HepG2 (cell line): ENCODE results near the gene DCLRE1C. TPM values are rescaled to one million over a fixed set of nuclear protein-coding genes. Genes with fewer than 3 reads are reported as not detected.

Experiments
- ADNP ChIP-seq: sonication (generic); formaldehyde crosslinking; IDR thresholded peaks from 2 replicates; pipeline ENCODE4 v1.4.0; 2020; ENCODE audit warnings: missing genetic modification reagents
- EHMT2 ChIP-seq: fragments of 200-600 bp; sonication (generic); IDR thresholded peaks from 2 replicates; pipeline ENCODE4 v1.7.0; 2017; ENCODE audit warnings: antibody characterized with exemption, low read depth, low read length, borderline replicate concordance
- ELF3 ChIP-seq: IDR thresholded peaks from 2 replicates; pipeline ENCODE4 v1.6.1; 2016; ENCODE audit warnings: missing genetic modification reagents, missing compliant biosample characterization
- FOXK2 ChIP-seq: fragments of 450-650 bp; IDR thresholded peaks from 2 replicates; pipeline ENCODE4 v1.6.1; 2016
- FOXP1 ChIP-seq, 2 experiments: fragments of 450-650 bp in 1 of 2; IDR thresholded peaks; 2 replicates each; pipeline ENCODE4 v1.6.1; 2017 to 2018; ENCODE audit warnings: antibody characterized with exemption in 1 of 2
- HDAC6 ChIP-seq: fragments of 200-600 bp; sonication (generic); IDR thresholded peaks from 2 replicates; pipeline ENCODE4 v1.7.0; 2017; ENCODE audit warnings: mild to moderate bottlenecking, antibody characterized with exemption, low read length, low read depth
- KDM6A ChIP-seq: IDR thresholded peaks from 2 replicates; pipeline ENCODE4 v1.6.1; 2016; ENCODE audit warnings: low read depth
- KMT2A ChIP-seq: sonication (generic); formaldehyde crosslinking; IDR thresholded peaks from 2 replicates; pipeline ENCODE4 v1.4.0; 2020; ENCODE audit warnings: missing genetic modification reagents
- MTF2 ChIP-seq: sonication (generic); formaldehyde crosslinking; IDR thresholded peaks from 2 replicates; pipeline ENCODE4 v1.5.0; 2020; ENCODE audit warnings: missing genetic modification reagents, borderline replicate concordance
- NFYB ChIP-seq: sonication (generic); formaldehyde crosslinking; IDR thresholded peaks from 2 replicates; pipeline ENCODE4 v1.4.0; 2020; ENCODE audit warnings: missing genetic modification reagents
- PTBP1 ChIP-seq: fragments of 200-400 bp; formaldehyde crosslinking; IDR thresholded peaks from 2 replicates; pipeline ENCODE4 v1.6.1; 2018; ENCODE audit warnings: low read length, low read depth; ENCODE audit not compliant: poor library complexity, severe bottlenecking
- ZNF180 ChIP-seq: sonication (generic); formaldehyde crosslinking; IDR thresholded peaks from 2 replicates; pipeline ENCODE4 v1.4.0; 2020; ENCODE audit warnings: low read depth, missing genetic modification reagents, borderline replicate concordance
- ZNF251 ChIP-seq: sonication (generic); formaldehyde crosslinking; IDR thresholded peaks from 2 replicates; pipeline ENCODE4 v1.9.0; 2021; ENCODE audit warnings: mild to moderate bottlenecking, missing genetic modification reagents
- ZNF260 ChIP-seq: sonication (generic); formaldehyde crosslinking; IDR thresholded peaks from 2 replicates; pipeline ENCODE4 v1.4.0; 2020; ENCODE audit warnings: missing genetic modification reagents, low read depth, mild to moderate bottlenecking, borderline replicate concordance
- ZNF274 ChIP-seq: sonication (generic); formaldehyde crosslinking; IDR thresholded peaks from 2 replicates; pipeline ENCODE4 v1.5.1; 2020; ENCODE audit warnings: mild to moderate bottlenecking, missing genetic modification reagents
- ZNF567 ChIP-seq: sonication (generic); formaldehyde crosslinking; IDR thresholded peaks from 2 replicates; pipeline ENCODE4 v1.8.1; 2023; ENCODE audit warnings: mild to moderate bottlenecking, missing genetic modification reagents, borderline replicate concordance
- ZNF672 ChIP-seq: sonication (generic); formaldehyde crosslinking; IDR thresholded peaks from 2 replicates; pipeline ENCODE4 v1.8.1; 2022; ENCODE audit warnings: missing genetic modification reagents
- polyA plus RNA-seq, 8 experiments: library from polyadenylated mRNA; depleted of rRNA in 3 of 8; stranded (reverse) in 7 of 8; unstranded in 1 of 8; fragments of >200 nt; fragmentation: Illumina TruSeq in 4 of 8; extraction: Trizol in 4 of 8; gene quantifications; 2 replicates each; pipeline versions ENCODE4 v1.2.1 to v1.2.3, GENCODE V29; 2011 to 2016; ENCODE audit warnings: low read depth in 4 of 8, missing spikeins in 1 of 8, mixed read lengths in 1 of 8; ENCODE audit not compliant: insufficient read depth in 1 of 8
- total RNA-seq, 5 experiments: library from RNA; depleted of rRNA; stranded (reverse); fragments of >200 nt; fragmentation: Illumina TruSeq; extraction: Trizol; gene quantifications; 2 replicates each; pipeline ENCODE4 v1.2.3, GENCODE V29; 2016; ENCODE audit warnings: low read depth in 1 of 5
- TF ChIP-seq, protein P1 (sequence below): IDR thresholded peaks from 2 replicates; pipeline ENCODE4 v1.6.1; 2018; ENCODE audit warnings: missing genetic modification reagents, mild to moderate bottlenecking, missing compliant biosample characterization
- TF ChIP-seq, protein P2 (sequence below): sonication (generic); formaldehyde crosslinking; IDR thresholded peaks from 2 replicates; pipeline ENCODE4 v1.8.0; 2022; ENCODE audit warnings: low read depth, missing genetic modification reagents
- TF ChIP-seq, protein P3 (sequence below): IDR thresholded peaks from 2 replicates; pipeline ENCODE4 v1.6.1; 2016; ENCODE audit warnings: control low read depth
- TF ChIP-seq, protein P4 (sequence below): sonication (generic); formaldehyde crosslinking; IDR thresholded peaks from 2 replicates; pipeline ENCODE4 v1.8.1; 2023; ENCODE audit warnings: missing genetic modification reagents, mild to moderate bottlenecking, borderline replicate concordance
- TF ChIP-seq, protein P5 (sequence below): sonication (generic); formaldehyde crosslinking; IDR thresholded peaks from 2 replicates; pipeline ENCODE4 v1.4.0; 2020; ENCODE audit warnings: missing genetic modification reagents, low read depth, mild to moderate bottlenecking, borderline replicate concordance
- TF ChIP-seq, protein P6 (sequence below): sonication (generic); formaldehyde crosslinking; IDR thresholded peaks from 2 replicates; pipeline ENCODE4 v1.4.0; 2020; ENCODE audit warnings: missing genetic modification reagents

DCLRE1C gene
- total and polyA plus RNA-seq, 2 of the 13 experiments (the other 11 are each of a cell fraction or from before 2014, with no cell fraction given): 3.0 to 10.3 TPM

DNA sequence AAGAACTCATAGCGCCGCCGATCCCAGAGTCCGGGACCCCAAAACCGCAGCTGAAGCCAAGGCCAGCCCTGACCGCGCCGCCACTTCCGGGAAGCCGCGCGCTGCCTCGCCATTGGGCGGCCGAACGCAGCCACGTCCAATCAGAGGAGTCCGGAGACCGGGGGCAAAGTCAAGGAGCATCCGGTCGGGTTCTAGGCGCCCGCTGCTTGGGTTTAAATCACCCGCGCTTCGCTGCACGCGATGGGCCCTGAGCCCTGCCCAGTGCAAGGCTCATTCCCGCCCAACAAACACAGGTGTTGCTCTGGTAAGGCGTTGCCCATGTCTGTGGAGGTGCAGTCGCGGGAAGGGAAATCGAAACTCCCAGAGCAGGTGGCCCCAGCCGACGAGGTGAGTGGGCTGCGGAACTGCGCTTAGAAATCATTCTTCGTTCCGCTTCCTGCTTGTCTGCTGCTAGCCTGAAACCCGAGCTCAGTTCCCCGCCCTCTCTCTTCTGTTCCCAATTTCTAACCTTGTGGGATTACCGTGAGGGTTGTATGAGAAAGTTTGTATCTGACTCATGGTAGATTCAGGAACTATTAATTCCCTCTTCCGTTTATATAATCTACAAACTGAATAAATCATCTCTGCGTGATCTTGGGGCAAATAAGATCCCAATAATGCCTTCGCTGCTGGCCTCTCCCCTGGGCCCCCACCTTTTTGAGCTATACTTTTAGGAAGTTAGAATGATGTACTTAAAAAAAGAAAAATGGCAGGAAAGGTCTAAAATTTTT is at the start of gene DCLRE1C (continued):
- TF ChIP-seq, protein P1, sequence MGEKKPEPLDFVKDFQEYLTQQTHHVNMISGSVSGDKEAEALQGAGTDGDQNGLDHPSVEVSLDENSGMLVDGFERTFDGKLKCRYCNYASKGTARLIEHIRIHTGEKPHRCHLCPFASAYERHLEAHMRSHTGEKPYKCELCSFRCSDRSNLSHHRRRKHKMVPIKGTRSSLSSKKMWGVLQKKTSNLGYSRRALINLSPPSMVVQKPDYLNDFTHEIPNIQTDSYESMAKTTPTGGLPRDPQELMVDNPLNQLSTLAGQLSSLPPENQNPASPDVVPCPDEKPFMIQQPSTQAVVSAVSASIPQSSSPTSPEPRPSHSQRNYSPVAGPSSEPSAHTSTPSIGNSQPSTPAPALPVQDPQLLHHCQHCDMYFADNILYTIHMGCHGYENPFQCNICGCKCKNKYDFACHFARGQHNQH (CRISPR knock-in tag): peak; percentile 87
- TF ChIP-seq ZNF251 (CRISPR knock-in tag) (no peak; the same call in 1 of the 2 replicates), ZNF672 (peak; percentile 84; the same call in 1 of the 2 replicates), ELF3 (CRISPR knock-in tag) (peak; percentile 93), MTF2 (no peak), ZNF567 (CRISPR knock-in tag) (0 out of 2 replicates have a peak, but pooled peaks have one; percentile 45), FOXK2 (no peak), ZNF180 (CRISPR knock-in tag) (no peak), ADNP (no peak), HDAC6 (no peak), NFYB (CRISPR knock-in tag) (peak; percentile 98), KDM6A (CRISPR knock-in tag) (no peak), PTBP1 (no peak), KMT2A (CRISPR knock-in tag) (peak; percentile 91), FOXP1 (IDR thresholded peaks at IDR 0.05) (no peak), FOXP1 (CRISPR knock-in tag; IDR thresholded peaks at IDR 0.05) (0 out of 2 replicates have a peak, but pooled peaks have one; percentile 35), ZNF260 (CRISPR knock-in tag) (no peak), ZNF274 (peak; percentile 95), EHMT2 (no peak)
- TF ChIP-seq, protein P2, sequence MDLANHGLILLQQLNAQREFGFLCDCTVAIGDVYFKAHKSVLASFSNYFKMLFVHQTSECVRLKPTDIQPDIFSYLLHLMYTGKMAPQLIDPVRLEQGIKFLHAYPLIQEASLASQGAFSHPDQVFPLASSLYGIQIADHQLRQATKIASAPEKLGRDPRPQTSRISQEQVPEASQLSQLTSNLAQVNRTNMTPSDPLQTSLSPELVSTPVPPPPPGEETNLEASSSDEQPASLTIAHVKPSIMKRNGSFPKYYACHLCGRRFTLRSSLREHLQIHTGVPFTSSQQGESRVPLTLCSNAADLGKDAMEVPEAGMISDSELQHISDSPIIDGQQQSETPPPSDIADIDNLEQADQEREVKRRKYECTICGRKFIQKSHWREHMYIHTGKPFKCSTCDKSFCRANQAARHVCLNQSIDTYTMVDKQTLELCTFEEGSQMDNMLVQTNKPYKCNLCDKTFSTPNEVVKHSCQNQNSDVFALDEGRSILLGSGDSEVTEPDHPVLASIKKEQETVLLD: peak; percentile 90; the same call in 1 of the 2 replicates
- TF ChIP-seq, protein P3, sequence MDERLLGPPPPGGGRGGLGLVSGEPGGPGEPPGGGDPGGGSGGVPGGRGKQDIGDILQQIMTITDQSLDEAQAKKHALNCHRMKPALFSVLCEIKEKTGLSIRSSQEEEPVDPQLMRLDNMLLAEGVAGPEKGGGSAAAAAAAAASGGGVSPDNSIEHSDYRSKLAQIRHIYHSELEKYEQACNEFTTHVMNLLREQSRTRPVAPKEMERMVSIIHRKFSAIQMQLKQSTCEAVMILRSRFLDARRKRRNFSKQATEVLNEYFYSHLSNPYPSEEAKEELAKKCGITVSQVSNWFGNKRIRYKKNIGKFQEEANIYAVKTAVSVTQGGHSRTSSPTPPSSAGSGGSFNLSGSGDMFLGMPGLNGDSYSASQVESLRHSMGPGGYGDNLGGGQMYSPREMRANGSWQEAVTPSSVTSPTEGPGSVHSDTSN (CRISPR knock-in tag): no peak
- TF ChIP-seq, protein P4, sequence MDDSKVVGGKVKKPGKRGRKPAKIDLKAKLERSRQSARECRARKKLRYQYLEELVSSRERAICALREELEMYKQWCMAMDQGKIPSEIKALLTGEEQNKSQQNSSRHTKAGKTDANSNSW: no peak
- TF ChIP-seq, protein P5, sequence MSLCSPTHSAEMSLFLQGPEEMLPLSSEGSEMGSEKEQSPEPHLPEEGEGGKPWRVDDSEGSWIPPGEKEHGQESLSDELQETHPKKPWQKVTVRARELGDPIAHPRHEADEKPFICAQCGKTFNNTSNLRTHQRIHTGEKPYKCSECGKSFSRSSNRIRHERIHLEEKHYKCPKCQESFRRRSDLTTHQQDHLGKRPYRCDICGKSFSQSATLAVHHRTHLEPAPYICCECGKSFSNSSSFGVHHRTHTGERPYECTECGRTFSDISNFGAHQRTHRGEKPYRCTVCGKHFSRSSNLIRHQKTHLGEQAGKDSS (CRISPR knock-in tag): peak; percentile 55; the same call in 1 of the 2 replicates
- TF ChIP-seq, protein P6, sequence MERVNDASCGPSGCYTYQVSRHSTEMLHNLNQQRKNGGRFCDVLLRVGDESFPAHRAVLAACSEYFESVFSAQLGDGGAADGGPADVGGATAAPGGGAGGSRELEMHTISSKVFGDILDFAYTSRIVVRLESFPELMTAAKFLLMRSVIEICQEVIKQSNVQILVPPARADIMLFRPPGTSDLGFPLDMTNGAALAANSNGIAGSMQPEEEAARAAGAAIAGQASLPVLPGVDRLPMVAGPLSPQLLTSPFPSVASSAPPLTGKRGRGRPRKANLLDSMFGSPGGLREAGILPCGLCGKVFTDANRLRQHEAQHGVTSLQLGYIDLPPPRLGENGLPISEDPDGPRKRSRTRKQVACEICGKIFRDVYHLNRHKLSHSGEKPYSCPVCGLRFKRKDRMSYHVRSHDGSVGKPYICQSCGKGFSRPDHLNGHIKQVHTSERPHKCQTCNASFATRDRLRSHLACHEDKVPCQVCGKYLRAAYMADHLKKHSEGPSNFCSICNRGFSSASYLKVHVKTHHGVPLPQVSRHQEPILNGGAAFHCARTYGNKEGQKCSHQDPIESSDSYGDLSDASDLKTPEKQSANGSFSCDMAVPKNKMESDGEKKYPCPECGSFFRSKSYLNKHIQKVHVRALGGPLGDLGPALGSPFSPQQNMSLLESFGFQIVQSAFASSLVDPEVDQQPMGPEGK (CRISPR knock-in tag): peak; percentile 50
